WTC11 (cell line): ENCODE results near the gene LRRK2. TPM values are rescaled to one million over a fixed set of nuclear protein-coding genes. Genes with fewer than 3 reads are reported as not detected.

ENCODE experiments used
- ATAC-seq: fragments of 200-7000 bp; cut with Tn5 transposase; 2 replicates; pipeline ENCODE4 v1.10.0; 2021; ENCODE audit warnings: mild to moderate bottlenecking, moderate library complexity
- CTCF ChIA-PET: fragments of 300-600 bp; sonication (Branson Sonifier 250); formaldehyde crosslinking; loops from one replicate; lab custom pipeline; 2021; ENCODE audit warnings: antibody characterized with exemption; lab: Charles Lee
- POLR2A ChIA-PET: fragments of 350-600 bp; sonication (Branson Sonifier 250); formaldehyde crosslinking; loops from one replicate; lab custom pipeline; 2021; ENCODE audit warnings: antibody characterized with exemption; lab: Charles Lee
- DNase-seq: peaks from one replicate; pipeline ENCODE4 v3.0.0; 2021; ENCODE audit warnings: low spot score
- H3K27ac Mint-ChIP-seq: 2 replicates; pipeline ENCODE4 v1.8.0; 2021; ENCODE audit warnings: mixed read lengths
- H3K27me3 Mint-ChIP-seq: 2 replicates; pipeline ENCODE4 v1.8.0; 2021; ENCODE audit warnings: low read depth, mild to moderate bottlenecking, moderate library complexity, mixed read lengths
- H3K36me3 Mint-ChIP-seq: 2 replicates; pipeline ENCODE4 v1.8.0; 2021; ENCODE audit warnings: mixed read lengths
- H3K4me1 Mint-ChIP-seq: 2 replicates; pipeline ENCODE4 v1.8.0; 2022; ENCODE audit warnings: mixed read lengths
- H3K4me3 Mint-ChIP-seq: 2 replicates; pipeline ENCODE4 v1.8.0; 2021; ENCODE audit warnings: mild to moderate bottlenecking, moderate library complexity, mixed read lengths
- H3K9me3 Mint-ChIP-seq: 2 replicates; pipeline ENCODE4 v1.8.0; 2021; ENCODE audit warnings: mixed read lengths
- CBFB ChIP-seq: sonication (generic); formaldehyde crosslinking; IDR thresholded peaks from 2 replicates; pipeline ENCODE4 v1.8.1; 2022; ENCODE audit warnings: mild to moderate bottlenecking, low read depth, missing genetic modification reagents
- CREM ChIP-seq: sonication (generic); formaldehyde crosslinking; IDR thresholded peaks from 2 replicates; pipeline ENCODE4 v1.8.1; 2022; ENCODE audit warnings: mild to moderate bottlenecking, missing genetic modification reagents, moderate library complexity
- CTCF ChIP-seq: fragments of 200-600 bp; IDR thresholded peaks from 2 replicates; pipeline ENCODE4 v1.8.0; 2022; ENCODE audit warnings: antibody characterized with exemption
- E2F5 ChIP-seq: sonication (generic); formaldehyde crosslinking; IDR thresholded peaks from 2 replicates; pipeline ENCODE4 v1.8.1; 2022; ENCODE audit warnings: mild to moderate bottlenecking, moderate library complexity, missing genetic modification reagents
- FOXJ3 ChIP-seq: sonication (generic); formaldehyde crosslinking; IDR thresholded peaks from 2 replicates; pipeline ENCODE4 v1.9.0; 2021; ENCODE audit warnings: missing genetic modification reagents, mild to moderate bottlenecking, borderline replicate concordance
- FOXK1 ChIP-seq: sonication (generic); formaldehyde crosslinking; IDR thresholded peaks from 2 replicates; pipeline ENCODE4 v1.8.0; 2022; ENCODE audit warnings: mild to moderate bottlenecking, moderate library complexity, missing genetic modification reagents
- FOXP1 ChIP-seq: sonication (generic); formaldehyde crosslinking; IDR thresholded peaks from 2 replicates; pipeline ENCODE4 v1.8.0; 2022; ENCODE audit warnings: missing genetic modification reagents, mild to moderate bottlenecking, moderate library complexity, borderline replicate concordance
- FOXP4 ChIP-seq: sonication (generic); formaldehyde crosslinking; IDR thresholded peaks from 2 replicates; pipeline ENCODE4 v1.8.0; 2022; ENCODE audit warnings: mild to moderate bottlenecking, missing genetic modification reagents
- GTF2I ChIP-seq: fragments of 250-450 bp; sonication (Bioruptor Pico); conservative IDR thresholded peaks from 2 replicates; pipeline ENCODE4 v1.4.0; 2021; ENCODE audit warnings: mild to moderate bottlenecking
- IRF2 ChIP-seq: sonication (generic); formaldehyde crosslinking; IDR thresholded peaks from 2 replicates; pipeline ENCODE4 v1.8.0; 2022; ENCODE audit warnings: low read depth, missing genetic modification reagents, borderline replicate concordance
- KAT7 ChIP-seq: sonication (generic); formaldehyde crosslinking; IDR thresholded peaks from 2 replicates; pipeline ENCODE4 v1.8.1; 2023; ENCODE audit warnings: missing genetic modification reagents, mild to moderate bottlenecking, borderline replicate concordance
- NFE2L1 ChIP-seq: sonication (generic); formaldehyde crosslinking; IDR thresholded peaks from 2 replicates; pipeline ENCODE4 v1.8.1; 2023; ENCODE audit warnings: missing genetic modification reagents
- NFYB ChIP-seq: sonication (generic); formaldehyde crosslinking; conservative IDR thresholded peaks from 2 replicates; pipeline ENCODE4 v1.8.0; 2022; ENCODE audit warnings: low read depth, missing genetic modification reagents
- PRRX2 ChIP-seq: fragments of 250-450 bp; sonication (Bioruptor Pico); IDR thresholded peaks from 2 replicates; pipeline ENCODE4 v1.8.0; 2021; ENCODE audit warnings: mild to moderate bottlenecking
- RELA ChIP-seq: sonication (generic); formaldehyde crosslinking; IDR thresholded peaks from 2 replicates; pipeline ENCODE4 v1.8.1; 2022; ENCODE audit warnings: missing genetic modification reagents, mild to moderate bottlenecking, borderline replicate concordance
- SMAD3 ChIP-seq: sonication (generic); formaldehyde crosslinking; IDR thresholded peaks from 2 replicates; pipeline ENCODE4 v1.8.0; 2022; ENCODE audit warnings: missing genetic modification reagents, mild to moderate bottlenecking, borderline replicate concordance
- STAT6 ChIP-seq: sonication (generic); formaldehyde crosslinking; conservative IDR thresholded peaks from 2 replicates; pipeline ENCODE4 v1.8.1; 2023; ENCODE audit warnings: mild to moderate bottlenecking, low read depth, missing genetic modification reagents, moderate library complexity
- TP53 ChIP-seq: sonication (generic); formaldehyde crosslinking; IDR thresholded peaks from 2 replicates; pipeline ENCODE4 v1.8.1; 2023; ENCODE audit warnings: mild to moderate bottlenecking, missing genetic modification reagents
- ZMAT4 ChIP-seq: fragments of 250-450 bp; sonication (Bioruptor Pico); IDR thresholded peaks from 2 replicates; pipeline ENCODE4 v1.9.0; 2021; ENCODE audit warnings: mild to moderate bottlenecking
- ZNF138 ChIP-seq: sonication (generic); formaldehyde crosslinking; conservative IDR thresholded peaks from 2 replicates; pipeline ENCODE4 v1.8.1; 2022; ENCODE audit warnings: mild to moderate bottlenecking, moderate library complexity, missing genetic modification reagents
- ZNF317 ChIP-seq: sonication (generic); formaldehyde crosslinking; IDR thresholded peaks from 2 replicates; pipeline ENCODE4 v1.8.1; 2023; ENCODE audit warnings: low read depth, mild to moderate bottlenecking, moderate library complexity, missing genetic modification reagents, borderline replicate concordance
- ZNF512 ChIP-seq: sonication (generic); formaldehyde crosslinking; IDR thresholded peaks from 2 replicates; pipeline ENCODE4 v1.8.1; 2022; ENCODE audit warnings: missing genetic modification reagents, borderline replicate concordance
- ZNF671 ChIP-seq: fragments of 250-450 bp; sonication (Bioruptor Pico); IDR thresholded peaks from 2 replicates; pipeline ENCODE4 v1.8.0; 2021; ENCODE audit warnings: mild to moderate bottlenecking
- total RNA-seq: library from RNA; stranded (reverse); gene quantifications from 3 replicates; pipeline ENCODE4 v1.2.3, GENCODE V29; 2021

LRRK2 gene
- total RNA-seq, 1 experiment from 2014 or later = 0.46 TPM

GRCh38 chr12:40390980-40391379, 166.2 kb downstream of the LRRK2 start:
- Mint-ChIP-seq H3K4me1 (peaks cover 4% of the 10 kb centered on the region), H3K9me3 (peaks cover 4% of the 10 kb centered on the region; the same call in 1 of the 2 replicates), H3K27ac (no peak overlapping the region), H3K4me3 (no peak overlapping the region), H3K27me3 (no peaks in the 10 kb centered on the region), H3K36me3 (no peaks in the 10 kb centered on the region)
- ATAC-seq (no peak), DNase-seq (no peak)
- ChIA-PET POLR2A (no interaction called here), CTCF (no interaction called here)
- TF ChIP-seq PRRX2 (CRISPR knock-in tag) (no peak), SMAD3 (CRISPR knock-in tag) (no peak), IRF2 (CRISPR knock-in tag) (no peak), FOXP1 (CRISPR knock-in tag) (no peak), CTCF (no peak), ZNF671 (CRISPR knock-in tag) (no peak), NFYB (CRISPR knock-in tag) (no peak), FOXJ3 (no peak), E2F5 (no peak), CREM (CRISPR knock-in tag) (no peak), FOXK1 (no peak), KAT7 (CRISPR knock-in tag) (no peak)

- Mint-ChIP-seq H3K4me3 (no peak overlapping the region), H3K4me1 (no peaks in the 10 kb centered on the region), H3K27ac (no peak overlapping the region), H3K36me3 (no peaks in the 10 kb centered on the region), H3K27me3 (no peaks in the 10 kb centered on the region), H3K9me3 (peaks cover 1% of the 10 kb centered on the region; the same call in 1 of the 2 replicates)
- ATAC-seq (no peak), DNase-seq (no peak)
- ChIA-PET POLR2A (no interaction called here), CTCF (no interaction called here)
- TF ChIP-seq TP53 (CRISPR knock-in tag) (no peak), ZNF512 (CRISPR knock-in tag) (no peak), ZNF317 (CRISPR knock-in tag) (no peak), ZMAT4 (CRISPR knock-in tag) (no peak), GTF2I (CRISPR knock-in tag) (no peak), SMAD3 (CRISPR knock-in tag) (no peak), ZNF138 (CRISPR knock-in tag) (no peak), FOXP4 (CRISPR knock-in tag) (no peak), RELA (no peak), NFE2L1 (CRISPR knock-in tag) (no peak), CBFB (CRISPR knock-in tag) (no peak), STAT6 (no peak)
Observed at GRCh38 chr12:40393026-40393425, 168.2 kb downstream of the LRRK2 start.
